ENCODE data around the gene MBD3L2. TPM values are rescaled to one million over a fixed set of nuclear protein-coding genes. Genes with fewer than 3 reads are reported as not detected.
A peak's percentile ranks its signal among the peaks of the same experiment; 100 is the strongest.

The MBD3L2 gene
- polyA plus RNA-seq, 3 donors = not detected

DNA sequence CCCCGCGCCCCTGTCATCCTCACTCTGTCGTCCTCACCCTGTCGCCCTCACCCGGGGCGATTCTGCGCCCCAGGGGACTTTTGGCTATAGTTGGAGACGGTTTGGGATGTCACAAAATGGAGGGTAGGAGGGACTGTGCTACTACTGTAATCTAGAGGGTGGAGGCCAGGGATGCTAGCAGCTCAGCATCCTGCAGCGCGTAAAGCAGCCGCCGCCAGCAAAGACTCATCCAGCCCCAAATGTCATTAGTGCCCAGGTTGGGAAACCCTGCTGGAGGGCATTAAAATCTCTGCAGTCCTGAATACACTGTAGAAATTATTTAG lies 20.7 kb downstream of the MBD3L2 start:
- peak overlapping the region; percentile 95 for H2AFZ ChIP-seq (ENCODE audit: insufficient read depth, low read depth, low read length, poor library complexity, severe bottlenecking)
- TF ChIP-seq, protein P1, sequence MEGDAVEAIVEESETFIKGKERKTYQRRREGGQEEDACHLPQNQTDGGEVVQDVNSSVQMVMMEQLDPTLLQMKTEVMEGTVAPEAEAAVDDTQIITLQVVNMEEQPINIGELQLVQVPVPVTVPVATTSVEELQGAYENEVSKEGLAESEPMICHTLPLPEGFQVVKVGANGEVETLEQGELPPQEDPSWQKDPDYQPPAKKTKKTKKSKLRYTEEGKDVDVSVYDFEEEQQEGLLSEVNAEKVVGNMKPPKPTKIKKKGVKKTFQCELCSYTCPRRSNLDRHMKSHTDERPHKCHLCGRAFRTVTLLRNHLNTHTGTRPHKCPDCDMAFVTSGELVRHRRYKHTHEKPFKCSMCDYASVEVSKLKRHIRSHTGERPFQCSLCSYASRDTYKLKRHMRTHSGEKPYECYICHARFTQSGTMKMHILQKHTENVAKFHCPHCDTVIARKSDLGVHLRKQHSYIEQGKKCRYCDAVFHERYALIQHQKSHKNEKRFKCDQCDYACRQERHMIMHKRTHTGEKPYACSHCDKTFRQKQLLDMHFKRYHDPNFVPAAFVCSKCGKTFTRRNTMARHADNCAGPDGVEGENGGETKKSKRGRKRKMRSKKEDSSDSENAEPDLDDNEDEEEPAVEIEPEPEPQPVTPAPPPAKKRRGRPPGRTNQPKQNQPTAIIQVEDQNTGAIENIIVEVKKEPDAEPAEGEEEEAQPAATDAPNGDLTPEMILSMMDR (IDR thresholded peaks at IDR 0.05) = no peak
- H3K36me3 ChIP-seq (replicated peaks in 1 of 2; ENCODE audit: control insufficient read depth in 1 of 2, insufficient read depth in 2 of 2, low read length in 2 of 2) = peaks cover 32 to 43% of the 10 kb centered on the region in 2 donors
- peaks cover 4 to 21% (median 19%) of the 10 kb centered on the region in 7 donors for H3K9me3 Mint-ChIP-seq
- H3K79me2 ChIP-seq (ENCODE audit: insufficient read depth, low read length) = peaks cover 27% of the 10 kb centered on the region
- H3K27ac Mint-ChIP-seq = peak overlapping the region; percentile 91 to 96 (median 94)
- no peaks in the 10 kb centered on the region for H4K20me1 ChIP-seq (ENCODE audit: insufficient read depth, low read length)
- DNase-seq = peak in 1 of 3 donors; percentile 2
- peak overlapping the region; percentile 93 to 97 for H3K4me3 Mint-ChIP-seq
- no peaks in the 10 kb centered on the region for H3K27me3 ChIP-seq (ENCODE audit: control insufficient read depth in 2 of 2, insufficient read depth in 2 of 2, low read length in 2 of 2)
- peak overlapping the region; percentile 93 for H3K4me2 ChIP-seq (replicated peaks; ENCODE audit: extremely low read depth, low read length, poor library complexity, severe bottlenecking)
- peaks cover 28 to 44% of the 10 kb centered on the region in 2 donors for H3K36me3 Mint-ChIP-seq
- H3K9me3 ChIP-seq (replicated peaks in 1 of 2; ENCODE audit: control insufficient read depth in 1 of 2, insufficient read depth in 1 of 2, low read length in 2 of 2) = peaks cover 11% of the 10 kb centered on the region in 2 donors
- peak overlapping the region; percentile 55 to 100 (median 99) for H3K4me3 ChIP-seq (replicated peaks in 1 of 3; ENCODE audit: low read depth in 2 of 3, low read length in 3 of 3)
- H3K27me3 Mint-ChIP-seq (ENCODE audit: low read depth in 3 of 3) = no peaks in the 10 kb centered on the region
- peaks cover 11% of the 10 kb centered on the region for H3K4me1 Mint-ChIP-seq
- H3K9ac ChIP-seq (ENCODE audit: insufficient read depth, low read length, poor library complexity, severe bottlenecking) = peak overlapping the region; percentile 93
- H3K27ac ChIP-seq (ENCODE audit: low read depth in 1 of 2, low read length in 2 of 2) = peak overlapping the region; percentile 90 to 95
- intact Hi-C loops (cut with micrococcal nuclease) = no loop called here
- WGBS (ENCODE audit: insufficient coverage) = 0% methylated on average over 5 of the region's 12 CpGs
- H3K4me1 ChIP-seq (ENCODE audit: control insufficient read depth in 1 of 2, insufficient read depth in 2 of 2, low read length in 2 of 2) = peaks cover 7 to 16% of the 10 kb centered on the region in 2 donors

DNA sequence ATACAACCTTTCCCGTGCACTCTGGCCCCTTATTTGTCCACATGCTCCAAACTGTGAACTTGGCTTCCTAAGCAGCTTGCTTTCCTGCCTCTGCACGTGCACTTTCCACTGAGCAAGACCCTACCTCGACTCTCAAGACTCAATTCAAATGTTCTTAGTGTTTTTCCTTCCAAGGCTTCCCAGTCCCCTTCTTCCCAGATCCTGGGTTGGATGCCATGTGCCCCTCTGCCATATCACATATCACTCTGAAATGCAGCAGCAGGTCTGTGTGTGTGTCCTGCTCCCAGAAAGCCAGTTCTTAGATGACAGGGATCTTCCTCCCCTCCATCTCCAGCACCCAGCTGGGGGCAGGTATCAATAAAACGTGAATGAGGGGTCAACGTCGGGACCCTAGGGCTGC lies 23.4 kb downstream of the MBD3L2 start:
- Histone ChIP-seq H3K36me3 (replicated peaks in 1 of 2; ENCODE audit: control insufficient read depth in 1 of 2, insufficient read depth in 2 of 2, low read length in 2 of 2) (peaks cover 58 to 69% of the 10 kb centered on the region in 2 donors), H3K27ac (ENCODE audit: low read depth in 1 of 2, low read length in 2 of 2) (no peak overlapping the region), H4K20me1 (ENCODE audit: insufficient read depth, low read length) (no peaks in the 10 kb centered on the region), H3K4me1 (ENCODE audit: control insufficient read depth in 1 of 2, insufficient read depth in 2 of 2, low read length in 2 of 2) (peaks cover 7 to 16% of the 10 kb centered on the region in 2 donors), H3K9me3 (replicated peaks in 1 of 2; ENCODE audit: control insufficient read depth in 1 of 2, insufficient read depth in 1 of 2, low read length in 2 of 2) (peaks cover 37 to 38% of the 10 kb centered on the region in 2 donors), H3K4me2 (replicated peaks; ENCODE audit: extremely low read depth, low read length, poor library complexity, severe bottlenecking) (no peak overlapping the region), H3K79me2 (ENCODE audit: insufficient read depth, low read length) (peaks cover 27% of the 10 kb centered on the region), H3K9ac (ENCODE audit: insufficient read depth, low read length, poor library complexity, severe bottlenecking) (no peak overlapping the region), H2AFZ (ENCODE audit: insufficient read depth, low read depth, low read length, poor library complexity, severe bottlenecking) (no peak overlapping the region), H3K27me3 (ENCODE audit: control insufficient read depth in 2 of 2, insufficient read depth in 2 of 2, low read length in 2 of 2) (no peaks in the 10 kb centered on the region), H3K4me3 (replicated peaks in 1 of 3; ENCODE audit: low read depth in 2 of 3, low read length in 3 of 3) (no peak overlapping the region)
- WGBS (ENCODE audit: insufficient coverage) = 97% methylated on average over 3 of the region's 6 CpGs
- peaks cover 53 to 71% of the 10 kb centered on the region in 2 donors for H3K36me3 Mint-ChIP-seq
- TF ChIP-seq, protein P1 (IDR thresholded peaks at IDR 0.05) = no peak
- DNase-seq = no peak
- no peaks in the 10 kb centered on the region for H3K27me3 Mint-ChIP-seq (ENCODE audit: low read depth in 3 of 3)
- peak overlapping the region in 1 of 7 donors; percentile 46 for H3K27ac Mint-ChIP-seq
- intact Hi-C loops (cut with micrococcal nuclease) = no loop called here
- peaks cover 9% of the 10 kb centered on the region for H3K4me1 Mint-ChIP-seq
- peaks cover 27 to 45% (median 39%) of the 10 kb centered on the region in 7 donors for H3K9me3 Mint-ChIP-seq
- peak overlapping the region in 1 of 2 donors; percentile 9 for H3K4me3 Mint-ChIP-seq
